ENCODE data around the gene PDE11A.

Gene PDE11A

GRCh38 chr2:177763531-177764265 is 308.9 kb downstream of the PDE11A start:
- H3K27ac ChIP-seq = no peak overlapping the region
- no peak for TF ChIP-seq ZFX (IDR thresholded peaks at IDR 0.05; ENCODE audit: borderline replicate concordance)
- TF ChIP-seq, protein P1, sequence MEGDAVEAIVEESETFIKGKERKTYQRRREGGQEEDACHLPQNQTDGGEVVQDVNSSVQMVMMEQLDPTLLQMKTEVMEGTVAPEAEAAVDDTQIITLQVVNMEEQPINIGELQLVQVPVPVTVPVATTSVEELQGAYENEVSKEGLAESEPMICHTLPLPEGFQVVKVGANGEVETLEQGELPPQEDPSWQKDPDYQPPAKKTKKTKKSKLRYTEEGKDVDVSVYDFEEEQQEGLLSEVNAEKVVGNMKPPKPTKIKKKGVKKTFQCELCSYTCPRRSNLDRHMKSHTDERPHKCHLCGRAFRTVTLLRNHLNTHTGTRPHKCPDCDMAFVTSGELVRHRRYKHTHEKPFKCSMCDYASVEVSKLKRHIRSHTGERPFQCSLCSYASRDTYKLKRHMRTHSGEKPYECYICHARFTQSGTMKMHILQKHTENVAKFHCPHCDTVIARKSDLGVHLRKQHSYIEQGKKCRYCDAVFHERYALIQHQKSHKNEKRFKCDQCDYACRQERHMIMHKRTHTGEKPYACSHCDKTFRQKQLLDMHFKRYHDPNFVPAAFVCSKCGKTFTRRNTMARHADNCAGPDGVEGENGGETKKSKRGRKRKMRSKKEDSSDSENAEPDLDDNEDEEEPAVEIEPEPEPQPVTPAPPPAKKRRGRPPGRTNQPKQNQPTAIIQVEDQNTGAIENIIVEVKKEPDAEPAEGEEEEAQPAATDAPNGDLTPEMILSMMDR (IDR thresholded peaks at IDR 0.05) = peak; percentile 70

GRCh38 chr2:177759443-177759842 is 313.1 kb downstream of the PDE11A start:
- H3K27ac ChIP-seq = no peak overlapping the region
- no peak for TF ChIP-seq ZFX (IDR thresholded peaks at IDR 0.05; ENCODE audit: borderline replicate concordance)
- TF ChIP-seq, protein P1 (IDR thresholded peaks at IDR 0.05) = no peak

GRCh38 chr2:177758591-177759371 is 313.8 kb downstream of the PDE11A start:
- no peak overlapping the region for H3K27ac ChIP-seq
- TF ChIP-seq ZFX (IDR thresholded peaks at IDR 0.05; ENCODE audit: borderline replicate concordance) = no peak
- TF ChIP-seq, protein P1 (IDR thresholded peaks at IDR 0.05) = 0 out of 2 replicates have a peak, but pooled peaks have one; percentile 9

GRCh38 chr2:177756336-177756735 is 316.2 kb downstream of the PDE11A start:
- no peak overlapping the region for H3K27ac ChIP-seq
- TF ChIP-seq, protein P1 (IDR thresholded peaks at IDR 0.05) = no peak
- TF ChIP-seq ZFX (IDR thresholded peaks at IDR 0.05; ENCODE audit: borderline replicate concordance) = no peak

- TF ChIP-seq ZFX (IDR thresholded peaks at IDR 0.05; ENCODE audit: borderline replicate concordance) = no peak
- TF ChIP-seq, protein P1 (IDR thresholded peaks at IDR 0.05) = no peak
- H3K27ac ChIP-seq = no peak overlapping the region
Measured at GRCh38 chr2:177754492-177754873, 318.1 kb downstream of the PDE11A start.

- H3K27ac ChIP-seq = no peak overlapping the region
- TF ChIP-seq, protein P1 (IDR thresholded peaks at IDR 0.05) = no peak
- no peak for TF ChIP-seq ZFX (IDR thresholded peaks at IDR 0.05; ENCODE audit: borderline replicate concordance)
Measured at GRCh38 chr2:177753682-177754491, 318.7 kb downstream of the PDE11A start.
